WTC11 (cell line): ENCODE data around the gene ROR2.

Experiments used
- AR ChIP-seq: fragments of 250-450 bp; sonication (Bioruptor Pico); IDR thresholded peaks from 2 replicates; pipeline ENCODE4 v1.9.0; 2021; ENCODE audit warnings: mild to moderate bottlenecking
- CTCF ChIP-seq: fragments of 200-600 bp; IDR thresholded peaks from 2 replicates; pipeline ENCODE4 v1.8.0; 2022; ENCODE audit warnings: antibody characterized with exemption
- FOXK1 ChIP-seq: sonication (generic); formaldehyde crosslinking; IDR thresholded peaks from 2 replicates; pipeline ENCODE4 v1.8.0; 2022; ENCODE audit warnings: mild to moderate bottlenecking, moderate library complexity, missing genetic modification reagents
- FOXP1 ChIP-seq: sonication (generic); formaldehyde crosslinking; IDR thresholded peaks from 2 replicates; pipeline ENCODE4 v1.8.0; 2022; ENCODE audit warnings: missing genetic modification reagents, mild to moderate bottlenecking, moderate library complexity, borderline replicate concordance
- NR3C1 ChIP-seq: sonication (generic); formaldehyde crosslinking; conservative IDR thresholded peaks from 2 replicates; pipeline ENCODE4 v1.8.1; 2023; ENCODE audit warnings: low read depth, mild to moderate bottlenecking, missing genetic modification reagents
- USF2 ChIP-seq: sonication (generic); formaldehyde crosslinking; IDR thresholded peaks from 2 replicates; pipeline ENCODE4 v1.8.1; 2023; ENCODE audit warnings: mild to moderate bottlenecking, missing genetic modification reagents, moderate library complexity
- ZNF263 ChIP-seq: sonication (generic); formaldehyde crosslinking; IDR thresholded peaks from 2 replicates; pipeline ENCODE4 v1.8.1; 2022; ENCODE audit warnings: low read depth, mild to moderate bottlenecking, moderate library complexity, missing genetic modification reagents
- TF ChIP-seq, protein P1 (sequence below): sonication (generic); formaldehyde crosslinking; conservative IDR thresholded peaks from 2 replicates; pipeline ENCODE4 v1.8.1; 2022; ENCODE audit warnings: mild to moderate bottlenecking, missing genetic modification reagents
- TF ChIP-seq, protein P2 (sequence below): fragments of 250-450 bp; sonication (Bioruptor Pico); conservative IDR thresholded peaks from 2 replicates; pipeline ENCODE4 v1.9.0; 2021; ENCODE audit warnings: mild to moderate bottlenecking

- TF ChIP-seq CTCF (no peak), ZNF263 (no peak), FOXK1 (no peak), USF2 (CRISPR knock-in tag) (no peak), AR (no peak), FOXP1 (CRISPR knock-in tag) (no peak), NR3C1 (CRISPR knock-in tag) (no peak)
- TF ChIP-seq, protein P1, sequence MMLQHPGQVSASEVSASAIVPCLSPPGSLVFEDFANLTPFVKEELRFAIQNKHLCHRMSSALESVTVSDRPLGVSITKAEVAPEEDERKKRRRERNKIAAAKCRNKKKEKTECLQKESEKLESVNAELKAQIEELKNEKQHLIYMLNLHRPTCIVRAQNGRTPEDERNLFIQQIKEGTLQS (CRISPR knock-in tag) = no peak
- TF ChIP-seq, protein P2, sequence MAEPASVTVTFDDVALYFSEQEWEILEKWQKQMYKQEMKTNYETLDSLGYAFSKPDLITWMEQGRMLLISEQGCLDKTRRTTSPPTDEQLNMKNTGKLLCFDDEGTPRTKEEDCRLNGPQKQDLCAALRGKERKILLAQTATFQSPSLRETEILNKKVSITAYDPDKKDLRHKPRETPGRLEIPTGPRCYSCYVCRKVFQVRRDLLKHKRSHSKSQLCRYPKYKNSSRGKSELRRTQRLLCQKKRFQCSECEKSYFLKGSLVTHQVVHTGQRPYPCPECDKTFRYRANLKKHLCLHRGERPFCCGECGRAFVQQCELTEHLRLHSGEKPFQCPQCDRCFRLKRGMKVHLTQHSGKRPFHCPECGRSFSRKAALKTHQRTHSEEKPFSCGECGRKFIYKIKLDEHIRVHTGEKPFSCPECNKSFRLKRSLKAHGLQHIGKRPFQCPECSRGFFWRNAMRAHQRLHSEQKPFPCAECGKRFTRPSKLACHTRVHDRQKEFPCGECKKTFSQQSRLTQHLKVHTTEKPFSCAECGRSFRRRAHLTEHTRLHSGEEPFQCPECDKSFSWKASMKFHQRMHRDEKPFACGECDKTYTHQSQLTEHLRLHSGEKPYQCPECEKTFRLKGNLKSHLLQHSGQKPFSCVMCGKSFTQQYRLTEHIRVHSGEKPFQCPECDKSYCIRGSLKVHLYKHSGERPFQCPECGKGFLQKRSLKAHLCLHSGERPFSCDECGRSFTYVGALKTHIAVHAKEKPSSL = no peak
Observed at GRCh38 chr9:91883503-91883902, 66.5 kb downstream of the ROR2 start.
